Measurements from ENCODE around the gene SLC22A23.

- TF ChIP-seq POLR2AphosphoS5 (IDR thresholded peaks at IDR 0.05): no peak
- no peak for TF ChIP-seq CTCF (IDR thresholded peaks at IDR 0.05)
- TF ChIP-seq EP300 (IDR thresholded peaks at IDR 0.05): no peak
- no peak for TF ChIP-seq POLR2A (IDR thresholded peaks at IDR 0.05)
These were observed 80.8 kb downstream of the SLC22A23 start for GRCh38 chr6:3376064-3376463.

Data from stomach (tissue), 4 donors.